Uterus (tissue), 4 donors: ENCODE results near the gene MOV10L1. TPM values are rescaled to one million over a fixed set of nuclear protein-coding genes. Genes with fewer than 3 reads are reported as not detected.

Experiments
- DNase-seq, 2 donors: peaks; one replicate each; pipeline ENCODE4 v3.0.0-alpha.2; 2019 to 2020
- H3K27ac ChIP-seq, 2 donors: fragments of 200-600 bp; sonication (generic); 1 replicate in 1 of 2; 2 replicates in 1 of 2; pipeline ENCODE4 v1.5.1; 2016 to 2018
- H3K27me3 ChIP-seq, 2 donors: fragments of 200-600 bp; sonication (generic); one replicate each; pipeline ENCODE4 v1.5.1; 2018 to 2019; ENCODE audit warnings: control low read depth in 1 of 2
- H3K36me3 ChIP-seq, 2 donors: fragments of 200-600 bp; sonication (generic); one replicate each; pipeline ENCODE4 v1.5.1; 2019; ENCODE audit warnings: control low read depth in 1 of 2
- H3K4me1 ChIP-seq, 2 donors: fragments of 200-600 bp; sonication (generic); one replicate each; pipeline ENCODE4 v1.5.1; 2018 to 2019; ENCODE audit warnings: control low read depth in 1 of 2
- H3K4me3 ChIP-seq, 2 donors: fragments of 200-600 bp; sonication (generic); 1 replicate in 1 of 2; 2 replicates in 1 of 2; pipeline ENCODE4 v1.5.1; 2018 to 2019; ENCODE audit warnings: mild to moderate bottlenecking in 1 of 2
- H3K9me3 ChIP-seq, 2 donors: fragments of 200-600 bp; sonication (generic); one replicate each; pipeline ENCODE4 v1.5.1; 2019; ENCODE audit warnings: control low read depth in 1 of 2
- POLR2A ChIP-seq, 2 donors: fragments of 450-650 bp; IDR thresholded peaks; one replicate each; pipeline ENCODE4 v1.6.1; 2016; ENCODE audit warnings: antibody characterized with exemption in 2 of 2, mild to moderate bottlenecking in 1 of 2, moderate library complexity in 1 of 2
- intact Hi-C: fragments of 100-400 bp; cut with DNase I; formaldehyde crosslinking; loops from one replicate; pipeline ENCODE4 v1.15.1; 2023; ENCODE audit warnings: low total_unique reads
- total RNA-seq, 4 donors: library from RNA; depleted of rRNA in 3 of 4; stranded (reverse); fragments of >200 nt in 3 of 4; gene quantifications; one replicate each; pipeline versions ENCODE4 v1.1.0 to v1.2.4, GENCODE V29; 2014 to 2023
- TF ChIP-seq, protein P1 (sequence below), 4 experiments: fragments of 200-600 bp in 2 of 4; fragments of 450-650 bp in 2 of 4; sonication (generic) in 2 of 4; IDR thresholded peaks; one replicate each; pipeline ENCODE4 v1.5.1; 2016 to 2019; ENCODE audit warnings: antibody characterized with exemption in 4 of 4, mild to moderate bottlenecking in 2 of 4, moderate library complexity in 1 of 4
- donor health status: DM: yes; HTN: yes; CAD: no.

MOV10L1 gene
- total RNA-seq, 4 donors from 2014 or later: 1.8 to 3.4 TPM; not detected in 2

DNA sequence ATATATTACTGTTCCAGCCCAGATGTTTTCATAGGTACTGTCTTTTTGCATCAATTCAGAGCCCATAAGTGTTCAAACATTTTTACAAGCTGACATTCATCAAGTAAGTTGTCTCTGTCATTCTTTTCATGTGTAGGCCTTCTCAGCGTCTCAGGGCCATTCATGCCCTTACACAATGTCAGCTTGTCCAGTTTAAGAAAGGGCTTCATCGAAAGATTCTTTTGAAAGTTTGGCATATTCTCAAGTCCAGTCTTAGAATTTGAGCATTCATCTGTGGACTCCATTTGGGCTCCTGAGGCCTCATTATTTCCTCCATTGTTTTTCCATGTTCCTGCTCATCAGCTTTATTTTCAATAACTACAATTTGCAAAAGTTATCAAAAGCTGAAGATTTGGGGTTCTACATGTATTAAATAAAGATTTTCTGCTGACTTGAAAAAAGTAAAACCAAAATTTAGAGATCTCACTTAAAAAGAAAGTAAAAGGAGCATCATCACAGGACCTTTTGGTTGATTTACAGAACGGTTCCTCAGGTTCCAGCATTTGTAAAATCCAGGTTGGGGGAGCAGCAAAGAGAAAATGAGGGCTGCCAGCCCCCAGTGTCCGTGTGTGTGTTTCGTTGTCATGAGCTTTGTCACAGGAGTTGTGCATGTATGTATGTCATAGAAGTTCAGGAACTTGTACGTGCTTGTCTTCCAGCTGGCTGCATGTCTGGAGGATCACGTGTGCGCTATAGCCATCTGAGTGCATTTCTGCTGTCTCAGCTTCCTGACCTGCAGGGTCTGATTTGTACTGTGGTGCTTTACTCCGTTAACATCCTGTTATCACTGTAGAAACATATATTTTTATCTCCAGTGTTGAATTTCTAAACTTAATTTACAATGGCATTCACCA is 15.6 kb downstream of the MOV10L1 start:
- no peak for DNase-seq
- Histone ChIP-seq H3K9me3 (no peaks in the 10 kb centered on the region), H3K4me1 (no peaks in the 10 kb centered on the region), H3K36me3 (no peaks in the 10 kb centered on the region), H3K4me3 (no peak overlapping the region), H3K27ac (no peak overlapping the region), H3K27me3 (no peaks in the 10 kb centered on the region)
- no peak for TF ChIP-seq POLR2A (IDR thresholded peaks at IDR 0.05)
- TF ChIP-seq, protein P1, sequence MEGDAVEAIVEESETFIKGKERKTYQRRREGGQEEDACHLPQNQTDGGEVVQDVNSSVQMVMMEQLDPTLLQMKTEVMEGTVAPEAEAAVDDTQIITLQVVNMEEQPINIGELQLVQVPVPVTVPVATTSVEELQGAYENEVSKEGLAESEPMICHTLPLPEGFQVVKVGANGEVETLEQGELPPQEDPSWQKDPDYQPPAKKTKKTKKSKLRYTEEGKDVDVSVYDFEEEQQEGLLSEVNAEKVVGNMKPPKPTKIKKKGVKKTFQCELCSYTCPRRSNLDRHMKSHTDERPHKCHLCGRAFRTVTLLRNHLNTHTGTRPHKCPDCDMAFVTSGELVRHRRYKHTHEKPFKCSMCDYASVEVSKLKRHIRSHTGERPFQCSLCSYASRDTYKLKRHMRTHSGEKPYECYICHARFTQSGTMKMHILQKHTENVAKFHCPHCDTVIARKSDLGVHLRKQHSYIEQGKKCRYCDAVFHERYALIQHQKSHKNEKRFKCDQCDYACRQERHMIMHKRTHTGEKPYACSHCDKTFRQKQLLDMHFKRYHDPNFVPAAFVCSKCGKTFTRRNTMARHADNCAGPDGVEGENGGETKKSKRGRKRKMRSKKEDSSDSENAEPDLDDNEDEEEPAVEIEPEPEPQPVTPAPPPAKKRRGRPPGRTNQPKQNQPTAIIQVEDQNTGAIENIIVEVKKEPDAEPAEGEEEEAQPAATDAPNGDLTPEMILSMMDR (IDR thresholded peaks at IDR 0.05): no peak
- intact Hi-C loops: no loop called here

DNA sequence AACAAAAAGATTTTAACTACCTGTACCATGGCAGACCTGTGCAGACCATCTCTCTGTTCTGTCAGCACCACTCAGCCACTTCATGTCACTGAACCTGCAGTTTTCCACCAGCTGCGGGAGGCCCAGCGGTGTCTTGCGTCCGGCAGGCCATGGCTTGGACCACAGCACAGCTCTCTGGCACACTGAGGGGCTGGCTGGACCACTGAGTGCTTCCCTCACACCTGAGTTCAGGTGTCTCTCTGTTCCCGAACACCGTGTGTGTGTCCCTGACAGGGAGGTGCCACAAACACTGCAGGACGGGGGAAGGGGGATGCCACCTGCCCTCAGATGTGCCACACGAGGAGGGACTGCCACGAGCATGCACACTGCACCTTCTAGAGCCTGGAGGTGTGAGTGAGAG is 17.7 kb downstream of the MOV10L1 start:
- no peak for DNase-seq
- intact Hi-C loops: no loop called here
- Histone ChIP-seq H3K36me3 (no peaks in the 10 kb centered on the region), H3K27me3 (no peaks in the 10 kb centered on the region), H3K4me1 (no peaks in the 10 kb centered on the region), H3K27ac (no peak overlapping the region), H3K9me3 (no peaks in the 10 kb centered on the region), H3K4me3 (no peak overlapping the region)
- TF ChIP-seq POLR2A (IDR thresholded peaks at IDR 0.05): no peak
- TF ChIP-seq, protein P1 (IDR thresholded peaks at IDR 0.05): no peak

DNA sequence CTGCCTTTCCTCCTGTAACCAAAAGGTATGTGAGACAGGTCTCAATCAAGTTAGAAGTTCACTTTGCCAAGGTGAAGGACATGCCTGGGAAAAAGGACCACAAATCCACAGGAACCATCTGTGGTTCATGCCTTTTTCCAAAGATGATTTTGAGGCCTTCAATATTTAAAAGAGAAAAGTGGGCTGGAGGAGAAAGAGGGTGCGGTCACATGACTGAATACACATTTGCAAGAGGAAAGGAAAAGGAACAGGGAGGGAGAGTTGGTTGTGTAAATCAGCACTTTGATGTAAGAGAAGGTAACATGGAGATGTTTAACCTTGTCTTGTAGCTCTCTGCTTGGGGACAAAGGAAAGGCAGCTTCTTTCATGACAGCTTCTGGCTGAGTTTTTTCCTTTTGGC is 21.2 kb downstream of the MOV10L1 start:
- H3K27ac ChIP-seq: no peak overlapping the region
- TF ChIP-seq POLR2A (IDR thresholded peaks at IDR 0.05): no peak
- TF ChIP-seq, protein P1 (IDR thresholded peaks at IDR 0.05): no peak
- no peaks in the 10 kb centered on the region for H3K27me3 ChIP-seq
- no peaks in the 10 kb centered on the region for H3K36me3 ChIP-seq
- intact Hi-C loops: no loop called here
- no peaks in the 10 kb centered on the region for H3K4me1 ChIP-seq
- DNase-seq: no peak
- H3K4me3 ChIP-seq: no peak overlapping the region
- no peaks in the 10 kb centered on the region for H3K9me3 ChIP-seq

DNA sequence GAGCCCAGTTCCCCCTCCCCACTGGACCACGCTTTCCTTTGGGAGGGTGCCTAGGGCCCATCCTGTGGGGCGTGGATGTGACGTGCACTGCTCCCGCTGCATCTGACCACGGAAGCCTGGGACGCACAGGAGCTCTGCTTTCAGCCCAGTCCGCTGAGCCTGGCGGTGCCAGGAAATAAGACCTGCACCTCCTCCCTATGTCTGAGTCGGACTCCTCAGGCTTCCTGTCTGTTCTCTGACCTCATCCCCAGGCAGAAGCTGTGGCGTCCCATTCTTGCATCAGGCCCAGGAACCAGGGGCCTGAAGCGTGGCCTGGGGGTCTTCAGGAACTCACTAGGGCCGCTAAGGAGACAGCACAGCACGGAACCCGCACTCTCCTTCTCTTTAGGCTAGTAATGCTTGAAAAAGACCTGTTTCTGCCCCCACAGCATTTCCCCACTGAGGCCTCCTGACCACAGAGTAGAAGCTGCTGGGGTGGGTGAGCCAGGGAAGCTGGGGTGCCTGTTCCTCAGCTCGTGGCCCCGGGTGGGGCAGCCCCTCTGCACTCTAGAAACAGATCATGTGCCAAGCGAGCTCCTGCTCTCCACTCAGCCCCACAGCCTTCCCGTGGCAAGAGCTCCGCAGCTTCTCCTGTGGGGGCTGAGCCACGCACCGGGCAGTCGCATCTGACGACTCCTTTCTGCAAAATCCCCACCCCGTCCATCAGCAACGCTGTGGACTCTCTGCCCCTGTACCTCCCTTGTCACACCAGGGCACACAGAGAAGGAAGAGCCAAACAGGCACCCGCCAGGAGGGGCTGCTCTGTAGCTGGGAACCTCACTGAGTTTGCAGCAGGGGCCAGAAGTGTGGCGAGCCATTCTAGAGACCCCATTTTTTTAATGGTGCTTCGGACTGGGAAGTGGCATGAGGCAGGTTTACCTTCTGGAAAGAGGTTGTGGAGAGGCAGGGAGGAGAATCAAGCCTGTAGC is 22.6 kb downstream of the MOV10L1 start:
- Histone ChIP-seq H3K9me3 (no peaks in the 10 kb centered on the region), H3K27me3 (no peaks in the 10 kb centered on the region), H3K36me3 (no peaks in the 10 kb centered on the region), H3K27ac (no peak overlapping the region), H3K4me3 (no peak overlapping the region), H3K4me1 (no peaks in the 10 kb centered on the region)
- DNase-seq: no peak
- intact Hi-C loops: no loop called here
- no peak for TF ChIP-seq POLR2A (IDR thresholded peaks at IDR 0.05)
- TF ChIP-seq, protein P1 (IDR thresholded peaks at IDR 0.05): no peak
